ENCODE results near the gene GLB1L2.

Gene GLB1L2

DNA sequence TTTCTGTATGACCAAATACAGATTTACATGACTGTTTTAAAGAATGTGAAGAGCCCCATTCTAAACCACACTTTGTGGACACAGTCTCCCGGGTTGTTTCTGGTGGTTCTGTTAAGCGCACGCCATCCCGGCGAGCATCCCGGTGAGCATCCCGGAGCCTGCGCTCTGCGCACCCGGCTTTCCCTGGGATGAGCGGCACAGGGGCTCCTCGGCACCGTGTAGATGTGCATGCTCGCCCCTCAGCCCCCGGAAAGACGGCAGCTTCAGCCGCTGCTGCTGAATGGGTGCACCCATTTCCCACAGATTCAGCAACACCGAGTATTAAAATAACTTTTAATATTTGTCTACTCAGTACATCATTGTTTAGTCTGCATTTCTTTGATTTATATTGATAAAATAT, 36.0 kb downstream of the GLB1L2 start:
- no peak for DNase-seq (ENCODE audit: low read depth)

DNA sequence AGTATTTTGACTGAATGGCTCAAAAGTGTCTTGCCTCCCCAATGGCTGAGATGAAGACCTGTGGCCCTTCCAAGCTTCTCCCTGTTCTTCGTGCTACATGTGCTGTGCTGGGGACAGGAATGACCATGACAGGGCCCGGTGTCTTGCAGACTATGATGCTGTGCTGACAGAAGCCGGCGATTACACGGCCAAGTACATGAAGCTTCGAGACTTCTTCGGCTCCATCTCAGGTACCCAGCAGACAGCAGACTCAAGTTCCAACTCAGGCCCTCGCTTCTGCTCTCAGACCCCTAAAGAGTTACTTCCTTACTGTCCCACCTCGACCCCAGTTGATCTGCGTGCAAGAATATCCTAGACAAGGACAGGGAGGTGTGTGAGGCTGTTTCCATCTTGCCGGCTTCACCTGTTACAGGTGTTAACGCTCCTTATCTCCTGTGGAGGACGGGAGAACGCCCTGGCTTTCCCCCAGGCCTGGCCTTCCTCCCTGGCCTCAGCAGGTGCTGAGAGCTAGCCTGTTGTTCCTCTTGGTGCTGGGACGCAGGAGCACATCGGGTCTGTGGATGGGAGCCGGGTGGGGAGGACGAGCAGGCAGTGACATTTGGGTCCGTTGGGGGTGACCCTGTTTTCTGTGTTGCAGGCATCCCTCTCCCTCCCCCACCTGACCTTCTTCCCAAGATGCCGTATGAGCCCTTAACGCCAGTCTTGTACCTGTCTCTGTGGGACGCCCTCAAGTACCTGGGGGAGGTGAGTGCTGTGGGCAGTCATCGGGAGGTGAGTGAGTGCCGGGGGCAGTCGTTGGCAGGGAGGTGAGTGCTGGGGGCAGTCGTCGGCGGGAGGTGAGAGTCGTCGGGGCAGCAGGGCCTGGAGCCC, 38.1 kb downstream of the GLB1L2 start:
- no peak for DNase-seq (ENCODE audit: low read depth)

DNA sequence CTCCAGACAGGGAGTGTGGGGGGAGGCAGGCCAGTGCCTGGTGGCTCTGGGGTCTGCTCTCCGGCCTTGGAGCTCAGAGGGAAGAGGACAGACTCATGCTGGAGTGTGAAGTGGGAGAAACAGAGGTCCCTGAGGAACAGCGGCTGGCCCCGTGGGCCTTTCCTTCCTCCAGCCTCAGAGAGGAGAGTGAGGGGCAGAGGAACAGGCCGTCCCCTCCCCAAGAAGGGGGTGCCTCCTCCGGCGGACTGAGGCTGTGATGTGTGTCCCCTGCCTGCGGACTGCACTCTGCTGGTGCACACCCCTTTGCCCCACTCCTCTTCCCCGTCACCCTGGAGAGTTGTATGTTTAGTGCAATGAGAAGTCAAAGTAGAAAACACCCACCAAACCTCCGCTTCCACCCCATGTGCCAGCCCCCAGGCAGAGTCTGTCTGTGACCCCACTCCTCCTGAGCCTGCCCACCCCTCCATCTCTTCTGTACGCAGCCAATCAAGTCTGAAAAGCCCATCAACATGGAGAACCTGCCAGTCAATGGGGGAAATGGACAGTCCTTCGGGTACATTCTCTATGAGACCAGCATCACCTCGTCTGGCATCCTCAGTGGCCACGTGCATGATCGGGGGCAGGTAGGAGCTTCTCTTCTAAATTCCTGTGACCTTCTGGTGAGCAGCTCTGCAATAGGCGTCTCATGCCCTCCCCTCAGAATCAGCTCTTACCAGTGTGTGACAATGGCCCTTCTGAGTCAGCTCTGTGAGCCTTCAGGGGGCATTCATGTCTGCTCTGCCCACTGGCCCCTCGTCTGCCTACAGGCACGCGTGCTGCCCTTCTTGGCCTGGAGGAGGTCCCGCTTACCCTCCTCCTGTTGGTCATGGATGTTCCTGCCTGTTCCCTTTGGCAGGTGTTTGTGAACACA, 39.0 kb downstream of the GLB1L2 start:
- no peak for DNase-seq (ENCODE audit: low read depth)

DNA sequence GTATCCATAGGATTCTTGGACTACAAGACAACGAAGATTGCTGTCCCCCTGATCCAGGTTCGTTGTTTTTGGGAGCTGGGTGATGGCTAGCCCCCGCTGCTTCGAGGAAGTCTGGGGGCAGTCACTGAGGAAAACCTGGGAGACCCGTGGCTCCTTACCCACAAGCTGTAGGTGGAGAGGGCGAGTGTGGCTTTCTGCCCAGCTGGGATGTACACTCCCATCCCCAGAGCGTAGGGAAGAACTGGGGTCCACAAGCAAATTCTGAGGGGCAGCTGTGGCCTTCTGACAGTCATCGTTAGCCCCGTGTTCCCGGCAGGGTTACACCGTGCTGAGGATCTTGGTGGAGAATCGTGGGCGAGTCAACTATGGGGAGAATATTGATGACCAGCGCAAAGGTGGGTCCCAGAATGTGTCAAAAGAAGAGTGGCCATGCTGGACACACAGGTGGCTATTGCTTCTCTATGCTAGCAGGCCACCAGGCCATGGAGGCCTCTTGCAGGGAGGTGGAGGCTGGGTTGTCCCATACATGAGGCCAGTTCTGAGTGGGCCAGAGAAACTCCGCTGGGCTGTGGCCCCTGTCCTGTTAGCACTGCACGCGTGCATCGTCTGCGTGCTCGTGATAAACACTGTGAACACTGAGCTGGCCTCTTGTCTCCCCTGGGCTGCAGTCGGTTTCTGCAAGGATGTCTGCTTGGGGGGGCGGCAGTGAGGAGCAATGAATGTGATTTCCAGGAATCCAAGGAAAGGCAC, 39.8 kb downstream of the GLB1L2 start:
- no peak for DNase-seq (ENCODE audit: low read depth)

DNA sequence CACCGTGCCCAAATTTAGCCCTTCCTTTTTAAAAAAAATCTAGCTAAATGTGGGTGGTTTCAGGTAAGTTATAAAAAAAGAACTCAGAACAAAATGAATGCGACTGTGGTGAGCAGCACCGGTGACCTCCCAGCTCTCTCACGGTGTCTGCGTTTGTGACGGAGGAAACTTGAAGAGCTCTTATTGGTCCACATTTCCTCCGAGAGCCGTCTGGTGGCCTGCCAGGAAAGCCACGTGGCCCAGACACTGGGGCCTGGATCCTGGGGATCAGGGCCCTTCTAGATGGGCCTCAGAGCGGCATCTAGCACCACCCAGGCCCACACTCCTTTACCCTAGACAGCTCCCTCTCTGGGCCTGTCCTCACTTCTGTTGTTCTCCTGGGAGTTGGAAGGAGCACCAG, 40.7 kb downstream of the GLB1L2 start:
- DNase-seq (ENCODE audit: low read depth) = no peak

DNA sequence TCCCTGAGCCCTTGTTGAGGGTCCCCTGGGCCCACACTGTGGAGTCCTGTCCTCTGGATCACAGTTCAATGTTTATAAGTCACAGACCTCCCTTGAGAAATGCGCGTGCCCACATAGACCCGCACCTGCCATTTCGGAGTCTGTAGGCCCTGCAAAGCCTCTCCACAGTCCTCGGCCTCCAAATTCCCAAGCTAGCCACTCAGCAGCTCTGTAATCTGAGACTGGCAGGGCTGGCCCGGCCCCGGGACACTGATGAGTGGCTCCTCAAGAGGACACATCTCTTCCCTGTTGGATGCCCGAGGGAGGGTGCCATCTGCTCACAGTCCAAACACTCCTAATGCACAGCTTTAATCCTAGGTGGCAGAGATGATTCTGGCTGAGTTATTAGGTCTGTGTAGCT, 41.2 kb downstream of the GLB1L2 start:
- DNase-seq (ENCODE audit: low read depth) = no peak

DNA sequence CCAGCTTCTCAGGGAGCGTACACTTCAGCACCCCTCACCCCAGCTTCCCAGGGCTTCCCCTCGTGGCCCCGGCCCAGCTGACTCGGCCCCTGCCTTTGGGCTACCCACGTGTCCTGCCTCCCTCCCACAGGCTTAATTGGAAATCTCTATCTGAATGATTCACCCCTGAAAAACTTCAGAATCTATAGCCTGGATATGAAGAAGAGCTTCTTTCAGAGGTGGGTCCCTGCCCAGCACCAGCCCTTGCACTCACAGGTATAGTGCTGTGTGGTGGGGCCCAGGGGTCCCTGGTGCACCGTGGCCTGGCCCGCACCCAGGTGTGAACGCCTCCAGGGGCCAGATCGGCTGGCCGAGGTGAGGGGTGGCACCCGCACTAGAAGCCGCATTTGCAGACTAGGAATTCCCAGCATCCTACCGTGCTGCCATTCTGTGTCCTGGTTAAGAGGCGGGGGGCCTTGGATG, 41.8 kb downstream of the GLB1L2 start:
- DNase-seq (ENCODE audit: low read depth) = no peak

DNA sequence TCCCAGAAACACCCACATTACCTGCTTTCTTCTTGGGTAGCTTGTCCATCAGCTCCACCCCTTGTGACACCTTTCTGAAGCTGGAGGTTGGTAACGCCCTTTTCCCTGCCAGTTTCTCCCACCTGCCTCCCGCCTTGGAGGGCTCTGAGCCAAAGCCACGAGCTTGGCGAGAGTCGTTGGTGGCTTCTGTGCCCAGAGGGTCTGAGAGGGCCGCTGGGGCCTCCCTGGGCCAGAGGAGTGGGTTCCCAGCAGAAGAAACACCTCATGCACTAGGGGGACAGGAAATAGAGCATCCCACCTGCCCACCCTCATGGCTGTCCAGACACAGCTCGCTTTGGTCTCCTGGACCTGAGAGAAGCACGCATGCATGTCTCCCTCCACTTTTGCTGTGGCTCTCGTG, 42.4 kb downstream of the GLB1L2 start:
- DNase-seq (ENCODE audit: low read depth) = no peak

DNA sequence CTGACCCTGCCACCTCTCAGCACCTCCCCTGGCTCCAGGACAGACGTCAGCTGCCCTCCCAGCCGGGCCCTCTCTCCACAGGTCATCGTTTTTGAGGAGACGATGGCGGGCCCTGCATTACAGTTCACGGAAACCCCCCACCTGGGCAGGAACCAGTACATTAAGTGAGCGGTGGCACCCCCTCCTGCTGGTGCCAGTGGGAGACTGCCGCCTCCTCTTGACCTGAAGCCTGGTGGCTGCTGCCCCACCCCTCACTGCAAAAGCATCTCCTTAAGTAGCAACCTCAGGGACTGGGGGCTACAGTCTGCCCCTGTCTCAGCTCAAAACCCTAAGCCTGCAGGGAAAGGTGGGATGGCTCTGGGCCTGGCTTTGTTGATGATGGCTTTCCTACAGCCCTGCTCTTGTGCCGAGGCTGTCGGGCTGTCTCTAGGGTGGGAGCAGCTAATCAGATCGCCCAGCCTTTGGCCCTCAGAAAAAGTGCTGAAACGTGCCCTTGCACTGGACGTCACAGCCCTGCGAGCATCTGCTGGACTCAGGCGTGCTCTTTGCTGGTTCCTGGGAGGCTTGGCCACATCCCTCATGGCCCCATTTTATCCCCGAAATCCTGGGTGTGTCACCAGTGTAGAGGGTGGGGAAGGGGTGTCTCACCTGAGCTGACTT, 43.2 kb downstream of the GLB1L2 start:
- no peak for DNase-seq (ENCODE audit: low read depth)

DNA sequence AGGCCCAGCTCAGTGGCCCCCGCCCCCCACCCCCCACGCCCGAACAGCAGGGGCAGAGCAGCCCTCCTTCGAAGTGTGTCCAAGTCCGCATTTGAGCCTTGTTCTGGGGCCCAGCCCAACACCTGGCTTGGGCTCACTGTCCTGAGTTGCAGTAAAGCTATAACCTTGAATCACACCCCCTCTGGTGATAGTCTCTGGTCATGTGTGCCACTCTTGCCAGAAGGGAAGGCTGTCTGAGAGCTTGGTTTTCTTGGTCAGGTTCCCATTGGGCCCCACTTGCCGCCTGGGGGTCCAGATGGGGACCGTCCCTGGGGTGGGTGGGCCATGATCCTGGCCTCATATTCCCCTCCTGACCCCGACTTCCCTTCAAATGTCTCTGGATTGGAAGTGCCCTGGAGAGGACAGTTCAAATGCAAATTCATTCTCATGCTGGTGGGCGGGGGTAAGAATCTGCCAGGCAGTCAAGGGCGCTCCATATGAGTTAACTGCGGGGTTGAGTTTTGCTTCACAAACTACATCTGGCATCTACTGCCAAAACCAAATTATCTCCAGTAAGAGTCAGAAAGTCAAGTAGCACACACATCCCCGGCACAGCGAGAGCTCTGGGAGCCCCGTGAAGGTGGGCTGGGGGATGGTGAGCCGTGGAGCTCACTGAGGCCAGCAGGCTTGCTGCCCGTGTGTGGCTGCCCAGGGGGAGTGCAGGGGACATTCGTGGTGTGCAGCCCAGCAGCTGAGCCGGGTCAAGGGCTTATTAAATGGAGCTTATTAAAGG, 44.5 kb downstream of the GLB1L2 start:
- no peak for DNase-seq (ENCODE audit: low read depth)

DNA sequence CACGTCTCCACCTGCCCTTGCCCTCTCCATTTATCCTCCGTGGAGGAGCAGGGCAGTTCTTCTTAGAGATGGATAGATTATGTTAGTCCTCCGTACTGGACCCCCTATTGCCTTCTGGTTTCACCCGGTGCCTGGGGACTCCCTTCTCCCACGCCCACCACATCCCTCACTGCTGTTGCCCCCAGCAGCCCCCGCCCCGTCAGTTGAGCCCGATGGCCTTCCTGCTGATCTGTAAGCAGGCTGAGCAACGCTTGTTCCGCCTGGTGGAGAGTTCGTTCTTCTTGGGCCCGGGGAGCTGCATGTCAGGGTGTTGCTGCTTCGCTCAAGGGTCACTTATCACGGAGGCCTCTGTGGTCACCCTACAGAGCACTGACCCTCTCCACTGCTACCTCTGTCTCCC, 46.1 kb downstream of the GLB1L2 start:
- DNase-seq (ENCODE audit: low read depth) = no peak

DNA sequence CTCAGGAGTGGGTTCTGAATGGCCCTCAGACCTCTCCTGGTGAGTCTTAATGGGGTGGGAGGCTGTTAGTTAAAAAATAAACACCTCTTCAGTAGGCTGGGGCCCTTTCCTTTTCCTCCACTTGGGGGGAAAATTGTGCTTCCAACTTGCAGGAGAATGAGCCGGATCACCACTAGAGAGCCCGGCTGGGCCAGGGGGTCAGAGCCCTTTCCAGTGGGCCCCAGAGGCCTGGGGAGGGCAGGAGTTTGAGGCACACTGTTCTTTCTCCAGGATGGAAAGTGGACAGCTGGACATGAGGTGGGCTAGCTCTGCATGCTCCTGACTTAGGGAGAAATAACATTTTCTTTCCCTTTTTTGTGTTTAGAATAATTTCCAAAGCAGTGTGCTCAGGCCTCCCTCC, 47.5 kb downstream of the GLB1L2 start:
- no peak for DNase-seq (ENCODE audit: low read depth)

DNA sequence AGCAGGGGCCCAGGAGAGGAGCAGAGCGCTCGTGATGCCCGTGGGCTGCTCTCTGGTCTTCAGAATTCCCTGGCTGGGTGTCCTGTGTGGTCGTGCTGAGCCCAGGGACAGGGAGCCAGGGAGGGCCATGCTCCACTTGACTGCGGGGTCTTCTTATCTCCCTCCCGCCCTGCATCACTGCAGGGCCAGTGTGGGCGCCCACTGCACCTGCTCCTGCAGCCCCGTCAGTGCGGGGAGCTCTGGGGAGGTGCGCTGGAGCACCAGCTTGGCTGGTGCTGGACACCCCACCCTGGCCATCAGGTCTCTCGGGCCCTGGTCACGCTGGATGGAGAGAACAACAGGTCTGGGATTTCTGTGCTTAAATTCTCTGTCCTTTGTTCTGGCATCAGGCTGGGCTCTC, 48.4 kb downstream of the GLB1L2 start:
- no peak for DNase-seq (ENCODE audit: low read depth)

DNA sequence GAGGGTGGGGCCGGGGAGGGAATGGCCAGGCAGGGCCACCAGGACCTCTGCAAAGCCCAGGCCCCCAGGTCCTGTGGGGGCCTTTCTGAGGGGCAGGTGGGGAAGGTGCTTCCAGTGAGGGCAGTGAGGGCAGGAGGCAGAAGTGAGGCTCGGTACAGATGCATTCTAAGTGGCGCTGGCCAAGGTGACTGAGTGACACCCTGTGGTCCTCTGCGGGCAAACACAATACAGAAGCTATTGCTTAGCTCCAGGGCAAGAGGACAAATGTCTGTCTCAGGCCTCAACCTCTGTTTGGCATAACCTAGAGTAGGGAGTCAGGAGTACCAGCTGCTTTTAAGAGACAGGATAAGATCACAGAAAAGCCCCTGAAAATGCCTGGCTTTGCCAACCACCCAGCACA, 49.0 kb downstream of the GLB1L2 start:
- no peak for DNase-seq (ENCODE audit: low read depth)

DNA sequence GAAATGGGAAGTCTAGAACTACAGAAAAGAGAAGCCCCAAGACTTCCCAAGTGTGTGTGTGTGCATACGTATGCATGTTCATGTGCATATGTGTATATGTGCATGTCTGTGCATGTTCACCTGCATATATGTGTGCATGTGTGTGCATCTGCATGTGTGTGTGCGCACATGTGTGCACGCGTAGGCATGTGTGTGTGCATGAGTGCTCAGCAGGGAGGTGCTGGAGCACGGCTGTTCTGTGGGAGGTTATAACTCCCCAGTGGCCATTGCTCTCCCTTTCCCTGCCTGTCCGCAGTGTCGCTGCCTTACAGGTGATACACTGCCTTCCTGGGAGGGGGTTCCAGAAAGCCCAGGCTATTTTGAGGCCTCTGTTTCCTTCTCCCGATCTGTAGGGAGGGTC, 50.5 kb downstream of the GLB1L2 start:
- no peak for DNase-seq (ENCODE audit: low read depth)

DNA sequence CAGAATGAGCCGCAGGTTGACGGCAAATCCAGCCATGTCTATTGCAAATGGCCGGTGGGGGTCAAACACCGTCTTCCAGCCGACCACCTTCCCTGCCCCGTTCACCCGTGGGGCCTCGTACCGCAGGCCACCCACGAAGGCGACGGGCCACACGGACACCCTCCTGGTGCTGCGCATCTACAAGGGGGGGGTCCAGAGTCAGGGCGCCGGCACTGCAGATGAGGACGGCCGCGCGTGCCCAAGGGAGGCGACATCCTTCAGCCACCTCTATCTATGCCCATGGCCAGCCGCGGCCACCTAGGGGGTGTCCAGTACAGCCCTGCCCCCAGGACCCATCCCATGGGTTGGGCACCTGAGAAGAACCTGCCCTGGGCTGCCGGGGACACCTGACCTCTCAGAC, 51.0 kb downstream of the GLB1L2 start:
- DNase-seq (ENCODE audit: low read depth) = no peak

DNA sequence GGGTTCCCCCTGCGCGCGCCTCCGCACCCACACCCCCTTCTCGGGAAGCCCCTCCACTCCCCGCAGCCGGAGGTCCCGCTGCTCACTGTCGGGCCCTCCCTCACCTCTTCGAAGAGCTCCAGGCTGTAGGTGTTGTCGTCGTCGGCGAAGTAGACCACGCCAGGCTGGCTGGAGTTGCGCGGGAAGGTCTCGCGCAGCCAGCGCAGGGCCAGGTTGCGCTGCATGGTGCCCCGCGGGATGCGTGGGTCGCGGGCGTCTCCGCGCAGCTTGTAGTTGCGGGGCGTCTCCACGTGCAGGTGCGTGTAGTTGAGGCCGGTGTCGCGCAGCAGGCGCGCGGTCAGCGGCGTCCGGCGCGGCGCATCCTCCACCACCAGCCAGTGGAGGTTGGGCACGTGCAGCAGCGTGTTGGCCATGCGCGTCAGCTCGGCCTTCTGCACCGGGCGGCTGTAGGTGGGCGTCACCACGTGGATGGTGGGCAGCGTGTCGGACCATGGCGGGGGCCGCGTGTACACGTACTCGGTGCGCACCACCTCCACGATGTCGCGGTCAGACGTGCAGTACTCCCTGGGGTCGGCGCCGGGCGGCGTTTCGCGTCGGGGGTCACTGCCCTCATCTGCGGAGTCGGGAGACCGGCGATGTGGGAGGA, 51.9 kb downstream of the GLB1L2 start:
- no peak for DNase-seq (ENCODE audit: low read depth)

DNA sequence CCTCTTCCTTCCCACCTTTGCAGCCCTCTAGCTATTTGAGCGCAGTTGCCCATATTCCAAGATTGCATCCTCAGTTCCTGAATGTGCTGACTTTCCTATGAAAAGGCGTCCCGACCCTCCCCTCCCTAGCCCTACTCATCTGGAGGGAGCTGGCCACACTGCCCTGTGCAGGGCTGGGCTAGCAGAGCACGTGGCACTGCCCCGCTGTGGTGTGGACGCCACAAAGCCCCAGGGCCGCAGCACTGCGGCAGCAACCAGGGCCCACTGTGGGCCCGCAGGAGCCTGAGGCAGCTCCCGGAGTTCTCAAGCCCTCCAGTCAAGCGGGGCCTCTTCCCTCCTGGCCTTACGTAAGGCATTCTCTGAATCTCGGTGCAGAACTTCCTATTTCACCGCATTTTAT, 52.6 kb downstream of the GLB1L2 start:
- no peak for DNase-seq (ENCODE audit: low read depth)

DNA sequence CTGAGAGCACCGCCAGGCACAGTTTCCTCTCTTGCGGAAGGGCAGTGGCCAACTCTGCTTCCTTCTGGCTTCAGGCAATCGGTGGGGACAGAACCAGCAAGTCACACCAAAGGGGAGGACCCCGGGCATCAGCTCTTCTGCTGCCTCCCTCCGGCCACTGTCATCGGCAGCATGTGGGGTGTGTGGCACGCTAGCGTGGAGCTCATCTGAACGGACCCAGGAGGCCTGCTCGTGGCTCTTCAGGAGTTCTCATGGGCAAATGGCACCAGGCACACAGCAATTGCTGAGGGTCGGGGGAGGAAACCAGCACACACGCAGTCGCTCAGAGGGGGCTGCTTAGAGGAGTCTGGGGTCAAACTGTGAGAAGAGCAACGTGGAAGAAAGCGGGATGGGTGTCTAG, 53.4 kb downstream of the GLB1L2 start:
- no peak for DNase-seq (ENCODE audit: low read depth)

DNA sequence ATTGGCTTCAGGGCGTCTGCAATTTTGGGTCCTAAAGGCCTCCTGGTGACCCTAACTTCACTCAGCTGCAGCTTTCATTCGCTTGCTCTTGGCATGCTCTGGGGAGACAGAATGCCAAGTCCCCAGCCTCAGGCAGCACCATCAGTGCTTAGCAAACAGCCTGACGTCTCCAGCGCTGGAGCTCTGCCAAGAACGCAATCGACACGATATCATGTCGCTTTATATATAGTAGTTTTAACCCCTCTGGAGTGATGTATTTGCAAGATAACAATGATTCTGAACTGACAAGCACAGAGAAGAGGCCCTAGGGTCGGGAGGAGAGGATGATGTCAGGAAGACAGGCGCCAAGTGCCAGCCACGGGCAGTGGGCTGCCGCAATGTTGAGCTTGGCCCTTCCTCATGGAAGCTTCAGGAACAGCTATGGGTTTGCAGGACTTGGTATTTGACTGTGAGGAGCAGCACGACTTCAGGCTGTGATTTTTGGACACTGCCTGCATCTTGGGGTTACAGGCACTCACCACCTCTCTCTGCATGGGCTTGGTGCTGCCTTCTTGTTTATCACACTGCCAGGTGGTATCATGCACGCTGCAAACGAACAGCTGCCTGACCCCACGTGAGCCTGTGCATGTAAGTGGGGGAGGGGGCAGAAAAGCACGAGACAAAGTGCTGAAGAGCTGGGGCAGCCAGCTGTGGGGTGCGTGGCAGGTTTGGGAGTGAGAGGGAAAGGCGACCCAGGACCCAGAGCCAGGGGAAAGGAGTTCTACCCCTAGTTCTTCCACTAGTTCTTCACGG, 54.2 kb downstream of the GLB1L2 start:
- DNase-seq (ENCODE audit: low read depth) = no peak

All from CMK (cell line).